ENCODE results near the gene ABCA3. TPM values are rescaled to one million over a fixed set of nuclear protein-coding genes. Genes with fewer than 3 reads are reported as not detected.

The ABCA3 gene
- total RNA-seq, 4 donors from 2014 or later, result 2.7 to 15.0 (median 10.9) TPM

DNA sequence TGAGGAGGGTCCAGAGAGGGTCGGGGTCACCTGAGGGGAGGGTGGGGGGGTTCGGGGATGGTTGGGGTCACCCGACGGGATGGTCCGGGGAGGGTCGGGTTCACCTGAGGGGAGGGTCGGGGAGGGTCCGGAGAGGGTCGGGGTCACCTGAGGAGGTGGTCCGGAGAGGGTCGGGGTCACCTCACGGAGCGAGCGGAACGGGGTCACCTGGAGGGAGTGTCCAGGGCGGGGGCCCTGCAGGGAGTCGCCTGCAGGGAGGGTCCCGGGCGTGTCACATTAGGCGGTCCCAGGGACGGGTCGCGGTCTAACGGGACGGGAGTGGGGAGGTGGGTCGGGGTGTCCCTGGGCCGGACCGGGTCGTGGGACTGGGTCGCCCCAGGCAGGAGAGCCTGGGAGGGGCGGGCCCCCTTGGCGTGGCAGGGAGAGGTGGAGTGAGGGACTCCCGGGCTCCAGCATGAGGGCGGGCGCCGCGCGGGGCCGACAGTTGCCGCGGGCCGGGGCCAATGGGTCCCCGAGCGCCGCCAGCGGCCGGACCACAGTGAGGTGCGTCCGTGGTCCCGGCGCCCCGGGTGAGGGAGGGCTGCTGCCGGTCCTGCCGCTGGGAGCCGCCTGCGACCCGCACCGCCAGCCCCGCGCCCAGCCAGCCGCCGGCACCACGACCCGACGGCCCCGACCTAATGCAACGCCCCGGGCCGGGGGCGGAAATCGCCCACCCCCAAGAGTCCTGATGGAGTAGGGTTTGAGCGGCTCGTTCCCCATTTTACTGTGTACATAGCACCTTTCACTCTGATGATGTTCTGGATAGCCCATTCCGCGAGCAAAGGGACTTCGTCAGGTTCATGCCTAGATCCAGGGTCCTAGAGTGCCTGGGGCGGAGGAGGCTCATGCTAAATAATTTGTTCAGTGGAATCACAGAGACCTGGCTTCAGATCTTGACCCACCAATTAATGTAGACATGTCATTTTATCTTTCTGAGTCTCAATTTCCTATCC, 1.2 kb upstream of the ABCA3 start:
- H3K9me3 ChIP-seq, result no peaks in the 10 kb centered on the region
- in situ Hi-C loops (cut with MboI; ENCODE audit: low sequenced_read_pairs in 4 of 4) (loop anchor here in 2 of 4 donors (10.0 to 25.0 kb wide), 2 partner anchors 146 to 153 kb away; partner anchors contain the start of gene TBC1D24 (in 1 of the 2)), intact Hi-C loops (cut with DNase I; ENCODE audit: low total_unique reads) (loop anchor here (2.0 to 5.0 kb wide), 2 partner anchors 91 to 141 kb away; partner anchors contain the start of gene ECI1)
- peaks cover 9 to 20% of the 10 kb centered on the region in 2 donors for H3K4me1 ChIP-seq
- no peaks in the 10 kb centered on the region for H3K36me3 ChIP-seq
- peak overlapping the region in 1 of 4 donors; percentile 39 for H3K27ac ChIP-seq
- DNase-seq (peak in 1 of 2 donors; percentile 20), ATAC-seq (no peak)
- H3K4me3 ChIP-seq, result peak overlapping the region; percentile 21 to 75 (median 29)
- no peaks in the 10 kb centered on the region for H3K27me3 ChIP-seq
- TF ChIP-seq, protein P1, sequence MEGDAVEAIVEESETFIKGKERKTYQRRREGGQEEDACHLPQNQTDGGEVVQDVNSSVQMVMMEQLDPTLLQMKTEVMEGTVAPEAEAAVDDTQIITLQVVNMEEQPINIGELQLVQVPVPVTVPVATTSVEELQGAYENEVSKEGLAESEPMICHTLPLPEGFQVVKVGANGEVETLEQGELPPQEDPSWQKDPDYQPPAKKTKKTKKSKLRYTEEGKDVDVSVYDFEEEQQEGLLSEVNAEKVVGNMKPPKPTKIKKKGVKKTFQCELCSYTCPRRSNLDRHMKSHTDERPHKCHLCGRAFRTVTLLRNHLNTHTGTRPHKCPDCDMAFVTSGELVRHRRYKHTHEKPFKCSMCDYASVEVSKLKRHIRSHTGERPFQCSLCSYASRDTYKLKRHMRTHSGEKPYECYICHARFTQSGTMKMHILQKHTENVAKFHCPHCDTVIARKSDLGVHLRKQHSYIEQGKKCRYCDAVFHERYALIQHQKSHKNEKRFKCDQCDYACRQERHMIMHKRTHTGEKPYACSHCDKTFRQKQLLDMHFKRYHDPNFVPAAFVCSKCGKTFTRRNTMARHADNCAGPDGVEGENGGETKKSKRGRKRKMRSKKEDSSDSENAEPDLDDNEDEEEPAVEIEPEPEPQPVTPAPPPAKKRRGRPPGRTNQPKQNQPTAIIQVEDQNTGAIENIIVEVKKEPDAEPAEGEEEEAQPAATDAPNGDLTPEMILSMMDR (IDR thresholded peaks at IDR 0.05 in 4 of 5, conservative IDR thresholded peaks at IDR 0.05 in 1 of 5), result no peak
- no peak for TF ChIP-seq POLR2A (IDR thresholded peaks at IDR 0.05)

DNA sequence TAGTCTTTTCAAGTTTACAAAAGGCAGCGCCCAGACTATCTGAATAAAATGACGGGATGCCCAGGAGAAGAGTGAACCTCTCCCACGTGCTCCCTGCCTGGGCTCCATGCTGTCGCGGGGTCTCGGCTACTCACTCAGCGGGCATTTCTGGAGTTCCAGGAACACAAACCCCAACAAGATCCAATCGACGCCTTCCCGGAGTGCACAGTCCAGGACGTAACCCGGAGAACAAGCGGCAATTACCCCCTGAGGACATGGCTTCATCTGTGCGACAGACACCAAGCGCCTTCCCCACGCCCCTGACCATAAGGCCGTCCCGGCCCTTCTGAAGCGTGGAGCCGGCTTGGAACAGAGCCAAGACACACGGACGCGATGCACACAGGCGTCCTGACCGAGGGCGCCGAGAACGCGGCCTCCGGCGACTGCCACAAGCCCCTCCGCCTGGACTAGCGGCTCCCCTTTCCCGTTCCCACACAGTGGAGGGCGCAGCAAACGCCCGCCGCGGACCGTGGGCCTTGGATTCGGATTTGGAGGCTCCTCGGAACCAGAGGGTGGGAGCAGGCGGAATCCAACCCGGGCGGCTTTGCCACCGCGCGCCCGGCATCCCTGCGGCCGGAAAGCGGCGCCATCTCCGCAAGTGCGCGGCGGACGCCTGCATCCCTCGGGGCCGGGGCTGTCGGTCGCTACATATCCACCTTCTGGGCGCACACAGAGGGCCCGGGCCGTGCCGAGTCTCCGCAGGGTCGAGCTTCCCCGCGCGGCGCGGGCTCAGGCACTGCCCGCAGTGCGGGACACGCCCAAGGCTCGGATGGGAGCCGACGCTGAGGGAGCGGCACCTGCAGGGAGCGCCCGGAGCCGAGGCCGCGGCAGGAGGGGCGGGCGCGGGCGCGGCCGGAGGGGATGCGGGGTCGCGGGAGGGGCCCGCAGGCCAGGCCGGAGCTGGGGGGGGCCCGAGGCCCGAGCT, 725 bp downstream of the ABCA3 start:
- TF ChIP-seq, protein P1 (IDR thresholded peaks at IDR 0.05 in 4 of 5, conservative IDR thresholded peaks at IDR 0.05 in 1 of 5), result peak in 1 of 5 experiments; percentile 15
- no peak for TF ChIP-seq POLR2A (IDR thresholded peaks at IDR 0.05)
- Histone ChIP-seq H3K4me3 (peak overlapping the region; percentile 65 to 98 (median 82)), H3K9me3 (no peaks in the 10 kb centered on the region), H3K4me1 (peaks cover 9 to 20% of the 10 kb centered on the region in 2 donors), H3K27me3 (no peaks in the 10 kb centered on the region), H3K36me3 (no peaks in the 10 kb centered on the region), H3K27ac (peak overlapping the region; percentile 18 to 32 (median 31))
- intact Hi-C loops (cut with DNase I; ENCODE audit: low total_unique reads) (loop anchor here (1.0 to 5.0 kb wide), 4 partner anchors 89 to 161 kb away; partner anchors contain the start of genes CCNF and ECI1), in situ Hi-C loops (cut with MboI; ENCODE audit: low sequenced_read_pairs in 4 of 4) (loop anchor here in 3 of 4 donors (10.0 to 25.0 kb wide), 3 partner anchors 147 to 165 kb away; partner anchors contain the start of gene TBC1D24 (in 1 of the 3))
- ATAC-seq, result peak; percentile 56 to 60
- DNase-seq, result peak in 1 of 2 donors; percentile 25

DNA sequence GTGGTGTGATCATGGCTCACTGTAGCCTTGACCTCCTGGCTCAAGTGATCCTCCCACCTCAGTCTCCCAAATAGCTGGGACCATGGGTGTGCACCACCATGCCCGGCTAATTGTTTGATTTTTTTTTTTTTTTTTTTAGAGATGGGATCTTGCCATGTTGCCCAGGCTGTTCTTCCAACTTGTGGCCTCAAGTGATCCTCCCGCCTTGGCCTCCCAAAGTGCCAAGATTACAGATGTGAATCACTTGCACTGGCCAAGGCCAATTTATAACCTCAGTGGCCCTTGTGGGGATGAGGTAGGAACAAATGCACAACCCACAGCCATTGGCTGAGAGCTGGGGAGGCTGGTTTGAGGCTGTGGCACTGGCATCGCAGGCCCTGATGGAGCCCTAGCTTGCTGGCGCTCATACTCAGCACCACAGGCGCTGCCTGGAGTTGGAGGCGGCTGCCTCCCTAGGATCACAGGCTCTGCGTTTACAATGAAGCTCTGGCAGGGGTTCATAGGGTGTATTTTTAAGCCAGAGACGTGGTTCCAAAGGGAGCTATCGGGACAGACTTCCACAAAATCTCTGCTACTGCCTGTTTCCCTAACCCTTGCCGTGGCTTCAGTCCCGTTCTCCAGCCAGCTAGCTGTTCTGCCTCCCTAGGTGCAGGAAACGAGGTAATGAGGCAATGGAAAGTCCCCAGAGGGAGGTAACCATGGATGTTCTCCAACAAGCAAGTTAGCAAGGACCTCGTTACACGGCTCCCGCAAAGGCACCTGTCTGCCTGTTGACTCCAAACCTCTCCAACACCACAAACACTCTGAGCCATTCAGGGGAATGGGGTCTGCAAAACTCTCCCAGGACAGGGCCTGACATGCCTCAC, 2.9 kb downstream of the ABCA3 start:
- DNase-seq (no peak), ATAC-seq (no peak)
- Histone ChIP-seq H3K36me3 (no peaks in the 10 kb centered on the region), H3K27ac (no peak overlapping the region), H3K27me3 (no peaks in the 10 kb centered on the region), H3K4me3 (no peak overlapping the region), H3K4me1 (peaks cover 9 to 20% of the 10 kb centered on the region in 2 donors), H3K9me3 (no peaks in the 10 kb centered on the region)
- no peak for TF ChIP-seq POLR2A (IDR thresholded peaks at IDR 0.05)
- TF ChIP-seq, protein P1 (IDR thresholded peaks at IDR 0.05 in 4 of 5, conservative IDR thresholded peaks at IDR 0.05 in 1 of 5), result no peak
- in situ Hi-C loops (cut with MboI; ENCODE audit: low sequenced_read_pairs in 4 of 4) (loop anchor here in 2 of 4 donors (10.0 to 25.0 kb wide), 2 partner anchors 150 to 167 kb away; partner anchors contain the start of gene TBC1D24 (in 1 of the 2)), intact Hi-C loops (cut with DNase I; ENCODE audit: low total_unique reads) (no loop called here)

All from gastrocnemius medialis (tissue), 4 donors.